HG03378 (cell line): ENCODE results near the gene DAGLA.

ENCODE experiments used
- ATAC-seq: cut with Tn5 transposase; IDR thresholded peaks from one replicate; pipeline ENCODE4 v1.9.1; 2021; ENCODE audit warnings: mild to moderate bottlenecking, moderate library complexity; ENCODE audit not compliant: unreplicated experiment

DAGLA gene

GRCh38 chr11:61760946-61761345 lies 80.8 kb downstream of the DAGLA start:
- ATAC-seq, result no peak

GRCh38 chr11:61761440-61762222 lies 81.4 kb downstream of the DAGLA start:
- ATAC-seq, result no peak

- ATAC-seq, result no peak
These were observed 82.0 kb downstream of the DAGLA start for GRCh38 chr11:61762223-61762615.

- no peak for ATAC-seq
These were observed 82.6 kb downstream of the DAGLA start for GRCh38 chr11:61762798-61763197.

GRCh38 chr11:61763930-61764605 lies 83.9 kb downstream of the DAGLA start:
- ATAC-seq, result no peak

GRCh38 chr11:61764606-61765260 lies 84.5 kb downstream of the DAGLA start:
- no peak for ATAC-seq

GRCh38 chr11:61765550-61766253 lies 85.5 kb downstream of the DAGLA start:
- no peak for ATAC-seq

GRCh38 chr11:61766353-61766841 lies 86.2 kb downstream of the DAGLA start:
- ATAC-seq, result no peak

- no peak for ATAC-seq
These were observed 88.3 kb downstream of the DAGLA start for GRCh38 chr11:61768376-61769076.

- no peak for ATAC-seq
These were observed 89.2 kb downstream of the DAGLA start for GRCh38 chr11:61769169-61769920.

GRCh38 chr11:61769946-61770683 lies 89.9 kb downstream of the DAGLA start:
- no peak for ATAC-seq

- ATAC-seq, result no peak
These were observed 91.2 kb downstream of the DAGLA start for GRCh38 chr11:61771195-61771894.

- ATAC-seq, result no peak
These were observed 91.8 kb downstream of the DAGLA start for GRCh38 chr11:61771985-61772455.

- ATAC-seq, result no peak
These were observed 93.2 kb downstream of the DAGLA start for GRCh38 chr11:61773356-61773755.

GRCh38 chr11:61773809-61774208 lies 93.6 kb downstream of the DAGLA start:
- no peak for ATAC-seq

GRCh38 chr11:61774411-61774810 lies 94.2 kb downstream of the DAGLA start:
- no peak for ATAC-seq

GRCh38 chr11:61775106-61775505 lies 94.9 kb downstream of the DAGLA start:
- no peak for ATAC-seq
